WI38 (cell line): Measurements from ENCODE around the gene CYP11A1.

ENCODE experiments used
- H3K4me3 ChIP-seq: 2 replicates; pipeline ENCODE4 v1.5.1; 2011; ENCODE audit warnings: low read depth, mild to moderate bottlenecking, control low read depth, low read length
- CTCF ChIP-seq: IDR thresholded peaks from 2 replicates; pipeline ENCODE4 v1.5.1; 2012; ENCODE audit warnings: low read depth, mild to moderate bottlenecking, control low read depth, low read length

CYP11A1 gene

DNA sequence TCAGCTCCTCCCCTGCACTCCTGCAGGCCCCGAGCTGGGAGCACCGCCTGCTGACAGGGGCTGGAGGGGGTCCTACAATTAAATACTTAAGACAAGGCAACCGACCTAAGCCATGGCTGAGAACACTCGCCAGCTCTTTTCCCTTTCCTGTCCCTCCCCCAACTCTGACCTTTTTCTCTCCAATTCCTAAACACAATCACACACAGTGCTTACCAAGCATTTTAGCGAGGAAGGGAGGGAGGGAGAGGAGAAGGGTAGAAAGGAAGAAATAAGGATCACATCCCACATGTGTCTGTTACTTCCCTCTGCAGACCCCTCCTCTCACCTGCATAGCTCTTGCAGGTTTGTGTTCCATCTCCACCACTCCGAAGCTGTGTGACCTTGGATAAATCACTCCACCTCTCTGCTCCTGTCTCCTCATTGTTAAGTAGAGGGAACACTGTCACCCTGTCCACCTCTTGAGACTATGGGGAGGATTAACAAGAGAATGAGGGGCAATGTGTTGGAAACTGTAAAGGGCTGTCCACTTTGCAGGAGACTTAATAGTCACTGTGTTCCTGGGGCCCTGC, 63.6 kb downstream of the CYP11A1 start:
- no peak overlapping the region for H3K4me3 ChIP-seq
- TF ChIP-seq CTCF, result no peak

DNA sequence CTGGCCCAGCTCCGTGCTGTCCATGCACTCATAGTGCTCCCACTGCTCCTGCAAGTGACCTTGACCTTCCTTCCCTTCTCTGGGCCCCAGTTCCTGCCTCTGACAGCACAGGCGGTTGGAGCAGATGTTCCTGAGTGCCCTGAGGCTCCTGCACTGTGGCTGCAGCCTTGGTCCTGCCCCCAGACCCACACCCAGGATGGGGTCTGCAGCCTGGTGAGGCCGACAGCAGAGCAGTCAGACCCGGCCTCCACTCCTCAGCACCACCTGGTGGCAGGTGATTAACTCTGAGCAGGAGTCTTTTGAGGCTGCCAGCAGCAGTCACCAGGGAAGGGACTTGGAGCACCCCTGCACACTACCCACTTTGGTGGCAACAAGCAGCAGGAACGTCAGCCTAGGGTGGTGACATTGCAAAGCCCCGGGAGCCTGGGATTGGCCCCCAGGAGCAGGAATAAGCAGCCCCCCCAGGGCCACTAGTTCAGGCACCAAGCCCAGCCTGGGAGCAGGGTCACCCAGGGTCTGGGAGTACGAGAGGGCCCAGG, 64.6 kb downstream of the CYP11A1 start:
- TF ChIP-seq CTCF, result no peak

DNA sequence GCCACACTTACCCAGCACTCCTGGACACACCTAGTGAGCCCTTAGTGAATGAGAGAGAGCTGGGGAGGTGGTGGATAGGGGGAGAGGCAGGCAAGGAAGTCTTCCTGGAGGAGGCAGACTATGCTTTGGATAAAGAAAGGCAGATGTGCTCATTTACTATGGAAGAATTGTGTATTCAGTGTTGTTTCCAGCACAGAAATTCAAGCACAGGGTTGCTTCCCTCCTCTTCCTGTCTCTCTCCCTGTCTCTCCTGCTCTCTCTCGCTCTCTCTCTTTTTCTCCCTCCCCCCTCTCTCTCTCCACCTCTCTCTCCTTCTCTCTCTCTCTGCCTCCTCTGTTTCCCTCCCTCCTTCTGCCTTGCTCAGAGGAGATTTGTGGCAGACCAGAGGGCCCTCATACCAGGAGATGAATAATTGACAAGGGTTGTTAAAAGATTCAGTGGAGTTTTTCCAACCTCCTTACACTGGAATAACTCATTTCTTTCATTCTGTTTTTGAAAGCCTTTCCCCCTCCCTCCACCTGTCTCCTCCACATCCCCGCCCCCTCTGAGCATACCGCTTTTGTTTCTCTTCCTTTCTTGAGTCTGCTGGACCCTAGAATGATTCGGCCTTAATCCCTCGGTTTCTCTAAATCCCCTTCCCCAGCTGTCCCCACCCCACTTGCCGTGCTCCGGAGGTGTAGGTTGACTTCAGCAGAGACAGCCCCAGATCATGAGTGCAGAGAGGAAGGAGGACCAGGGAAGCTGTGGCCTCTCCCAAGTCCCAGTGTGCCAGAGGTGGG, 65.7 kb downstream of the CYP11A1 start:
- no peak for TF ChIP-seq CTCF
- no peak overlapping the region for H3K4me3 ChIP-seq

More for the DNA sequence above, 64.6 kb downstream of the CYP11A1 start:
- no peak overlapping the region for H3K4me3 ChIP-seq

DNA sequence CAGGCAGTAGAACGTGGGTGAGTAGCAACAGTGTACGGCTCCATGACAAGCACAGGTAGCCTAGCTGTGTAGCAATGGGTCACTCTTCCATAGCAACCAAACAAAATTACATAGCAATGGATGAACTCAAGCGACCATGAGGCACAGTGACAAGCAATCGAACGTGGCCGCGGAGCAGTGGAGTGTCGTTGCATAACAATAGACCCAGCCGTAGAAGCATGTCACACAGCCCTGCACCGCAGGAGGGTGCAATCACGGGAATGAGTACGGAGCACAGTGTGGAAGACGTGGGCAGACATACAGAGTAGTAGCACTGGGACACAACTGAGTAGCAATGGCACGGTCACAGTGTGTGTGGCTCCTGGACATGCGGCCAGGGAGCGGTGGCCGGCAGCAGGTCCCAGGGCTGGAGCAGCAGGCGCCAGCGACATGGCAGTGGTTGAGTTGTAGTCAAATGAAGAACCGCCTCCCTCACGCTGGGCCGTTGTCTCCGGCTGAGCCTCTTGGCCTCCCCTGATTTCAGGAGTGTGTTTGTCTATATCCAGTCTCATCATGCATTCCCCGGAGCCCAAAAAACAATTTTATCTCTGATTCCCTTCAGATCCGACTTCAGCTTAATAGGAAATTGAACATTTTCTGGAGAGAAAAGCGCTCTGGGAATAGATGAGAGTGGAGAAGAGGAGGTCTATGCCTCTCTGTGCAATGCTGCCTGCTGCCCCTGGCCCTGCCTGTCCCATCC, 67.2 kb downstream of the CYP11A1 start:
- no peak overlapping the region for H3K4me3 ChIP-seq
- no peak for TF ChIP-seq CTCF

DNA sequence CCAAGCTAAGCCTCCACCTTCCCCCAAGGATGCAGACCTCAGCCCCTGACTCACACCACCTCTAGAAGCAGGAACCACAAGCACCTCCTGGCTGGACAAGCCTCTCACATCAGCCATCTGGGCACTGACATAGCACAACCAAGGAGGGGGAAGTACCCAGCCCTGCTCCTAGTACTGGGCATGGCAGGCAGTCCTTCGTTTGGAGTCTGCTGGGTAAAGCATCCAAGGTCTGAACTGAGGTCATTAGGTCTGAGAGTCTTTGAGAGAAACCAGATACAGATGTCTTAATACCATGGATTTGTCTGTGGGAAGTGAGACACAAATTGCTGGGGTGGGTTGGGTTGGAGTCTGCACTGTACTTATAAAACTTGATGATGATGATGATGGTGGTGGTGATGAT, 69.6 kb downstream of the CYP11A1 start:
- no peak overlapping the region for H3K4me3 ChIP-seq
- TF ChIP-seq CTCF, result no peak

DNA sequence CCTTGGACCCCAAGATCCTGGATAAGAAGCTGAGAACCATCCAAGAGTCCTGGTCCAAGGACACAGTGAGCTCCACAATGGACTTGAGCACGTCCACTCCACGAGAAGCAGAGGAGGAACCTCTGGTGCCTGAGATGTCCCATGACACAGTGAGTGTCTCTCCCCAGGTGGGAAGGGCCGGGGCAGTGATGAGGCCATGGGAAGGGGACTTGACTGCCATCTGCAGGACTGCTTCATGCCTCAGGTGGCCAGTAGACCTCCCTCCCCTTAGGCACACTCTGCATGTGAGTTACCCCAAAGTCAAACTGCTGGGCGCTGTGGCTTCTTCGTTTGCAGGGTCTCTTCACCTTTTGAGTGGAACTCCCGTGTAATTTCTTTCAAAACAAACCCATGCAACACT, 71.6 kb downstream of the CYP11A1 start:
- H3K4me3 ChIP-seq, result no peak overlapping the region
- no peak for TF ChIP-seq CTCF
